DOHH2 (cell line): ENCODE results near the gene N4BP2.

Experiments used
- CTCF ChIP-seq: fragments of 200-600 bp; sonication (generic); IDR thresholded peaks from one replicate; pipeline ENCODE4 v1.5.1; 2014; ENCODE audit warnings: antibody characterized with exemption, mild to moderate bottlenecking, low read depth, low read length; ENCODE audit not compliant: poor library complexity, severe bottlenecking
- EZH2phosphoT487 ChIP-seq: fragments of 200-600 bp; sonication (generic); IDR thresholded peaks from 2 replicates; pipeline ENCODE4 v1.6.1; 2017; ENCODE audit warnings: borderline replicate concordance, mild to moderate bottlenecking, antibody characterized with exemption, low read length, moderate library complexity, mixed read lengths

- no peak for TF ChIP-seq CTCF
- no peak for TF ChIP-seq EZH2phosphoT487
Observed at GRCh38 chr4:40020221-40020620, 36.4 kb upstream of the N4BP2 start.
